Adrenal gland (tissue), 12 donors: Measurements from ENCODE around the gene TBXAS1. TPM values are rescaled to one million over a fixed set of nuclear protein-coding genes. Genes with fewer than 3 reads are reported as not detected.

Experiments used
- DNase-seq, 7 donors: peaks; one replicate each; pipeline ENCODE4 v3.0.0-alpha.2; 2019 to 2020
- H3K27ac ChIP-seq, 5 donors: fragments of 200-600 bp; sonication (generic) in 4 of 5; 1 replicate in 3 of 5; 2 replicates in 2 of 5; pipeline versions ENCODE4 v1.5.1 to v1.8.0; 2016 to 2020; ENCODE audit warnings: mild to moderate bottlenecking in 1 of 5
- H3K27me3 ChIP-seq: fragments of 200-600 bp; 2 replicates; pipeline ENCODE4 v1.8.0; 2021
- H3K36me3 ChIP-seq, 2 donors: fragments of 200-600 bp; replicated peaks in 1 of 2; 1 replicate in 1 of 2; 2 replicates in 1 of 2; pipeline versions ENCODE4 v1.5.1 to v1.8.0; 2018 to 2022
- H3K4me1 ChIP-seq, 2 donors: fragments of 200-600 bp; replicated peaks in 1 of 2; 1 replicate in 1 of 2; 2 replicates in 1 of 2; pipeline versions ENCODE4 v1.5.1 to v1.8.0; 2018 to 2021
- H3K4me3 ChIP-seq, 4 donors: fragments of 200-600 bp; sonication (generic) in 3 of 4; one replicate each; pipeline ENCODE4 v1.5.1; 2016 to 2018
- H3K9me3 ChIP-seq, 3 donors: fragments of 200-600 bp; sonication (generic) in 1 of 3; replicated peaks in 1 of 3; 1 replicate in 2 of 3; 2 replicates in 1 of 3; pipeline versions ENCODE4 v1.5.1 to v1.8.0; 2016 to 2021
- POLR2A ChIP-seq, 2 donors: fragments of 450-650 bp; IDR thresholded peaks; one replicate each; pipeline ENCODE4 v1.6.1; 2017; ENCODE audit warnings: antibody characterized with exemption in 2 of 2, mild to moderate bottlenecking in 2 of 2, moderate library complexity in 1 of 2
- WGBS, 4 donors: extraction: QIAGEN DNeasy Blood & Tissue Kit in 2 of 4; methylation state at CpG; one replicate each; pipeline versions ENCODE4 v1.1.5 to v1.1.7; 2013 to 2017; 5-methylcytosine and 5-hydroxymethylcytosine counted together
- intact Hi-C, 2 donors: fragments of 100-400 bp; cut with DNase I; formaldehyde crosslinking; loops; one replicate each; pipeline versions ENCODE4 v1.14.1 to v1.15.0; 2022 to 2023
- polyA plus RNA-seq, 3 donors: library from polyadenylated mRNA; stranded (reverse); fragments of 200-250 nt in 2 of 3; fragments of 350-450 nt in 1 of 3; fragmentation: Illumina TruSeq in 1 of 3; extraction: RNeasy Lipid Tissue Mini Kit (QIAGEN cat#74804) in 1 of 3; gene quantifications; one replicate each; pipeline ENCODE4 v1.2.3, GENCODE V29; 2013 to 2014
- total RNA-seq, 9 donors: library from RNA; depleted of rRNA in 4 of 9; stranded (reverse); fragments of >200 nt in 4 of 9; fragments of 120-200 nt in 1 of 9; fragmentation: NEBNext Ultra II Directional in 1 of 9; extraction: Animal tissue kit (Norgen Biotek cat#: 25700) in 1 of 9; gene quantifications; one replicate each; pipeline versions ENCODE4 v1.1.0 to v1.2.4, GENCODE V29; 2013 to 2023
- TF ChIP-seq, protein P1 (sequence below), 6 experiments: fragments of 450-650 bp in 4 of 6; fragments of 200-600 bp in 2 of 6; sonication (generic) in 1 of 6; IDR thresholded peaks; 1 replicate in 5 of 6; 2 replicates in 1 of 6; pipeline versions ENCODE4 v1.5.1 to v1.8.0; 2016 to 2021; ENCODE audit warnings: antibody characterized with exemption in 6 of 6, mild to moderate bottlenecking in 2 of 6, moderate library complexity in 1 of 6
- donor health status: healthy with polysubstance abuse.
- donor health status: Bipolar disorder and iron deficiency.
- donor health status: DM: yes; HTN: yes; CAD: no.
- donor health status: DM: no; HTN: no; CAD: no.
- donor health status: DM: no; HTN: no; CAD: no.
- donor health status: DM: yes; HTN: yes; CAD: no.

Gene TBXAS1
- total and polyA plus RNA-seq, 12 donors, result 9.0 to 87.0 (median 27.3) TPM

DNA sequence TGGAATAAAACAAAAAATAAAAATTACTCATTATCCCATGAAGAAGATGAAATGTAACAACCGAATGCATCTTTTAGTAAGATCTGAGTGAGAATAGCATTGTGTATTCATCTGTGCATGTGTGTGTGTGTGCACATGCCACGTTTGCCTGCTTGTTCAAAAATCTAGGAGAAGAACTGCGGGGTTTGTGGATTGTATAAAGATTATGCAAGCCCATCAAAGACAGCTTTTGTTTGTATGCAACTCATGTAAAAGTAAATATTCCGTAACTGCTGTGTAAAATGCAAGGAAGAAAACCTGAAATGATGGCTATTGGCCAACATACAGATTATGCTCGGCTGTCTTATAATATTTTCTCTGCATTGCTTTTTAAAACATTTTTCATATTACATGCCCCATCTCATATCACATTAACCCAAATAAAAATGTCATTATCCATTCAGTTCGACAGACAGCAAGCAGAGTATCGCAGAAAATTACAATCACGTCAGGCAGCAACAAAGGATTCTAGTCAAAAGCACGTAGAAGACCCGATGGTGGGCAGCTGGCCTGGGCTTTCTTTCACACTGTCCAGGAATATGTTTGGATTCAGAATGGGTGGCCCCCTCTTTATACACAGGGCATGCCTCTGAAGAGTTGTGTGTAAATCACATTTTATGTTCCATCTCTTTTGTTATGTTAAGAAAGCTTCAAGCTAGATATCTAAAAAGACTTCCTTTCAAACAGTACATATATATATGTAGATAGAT, 119.7 kb downstream of the TBXAS1 start:
- no peaks in the 10 kb centered on the region for H3K4me1 ChIP-seq
- no peak overlapping the region for H3K27ac ChIP-seq
- DNase-seq, result no peak
- WGBS, 4 donors, result 81 to 88% (median 84%) methylated on average over 10 of the region's 10 CpGs
- H3K27me3 ChIP-seq, result no peaks in the 10 kb centered on the region
- TF ChIP-seq POLR2A (IDR thresholded peaks at IDR 0.05), result no peak
- TF ChIP-seq, protein P1, sequence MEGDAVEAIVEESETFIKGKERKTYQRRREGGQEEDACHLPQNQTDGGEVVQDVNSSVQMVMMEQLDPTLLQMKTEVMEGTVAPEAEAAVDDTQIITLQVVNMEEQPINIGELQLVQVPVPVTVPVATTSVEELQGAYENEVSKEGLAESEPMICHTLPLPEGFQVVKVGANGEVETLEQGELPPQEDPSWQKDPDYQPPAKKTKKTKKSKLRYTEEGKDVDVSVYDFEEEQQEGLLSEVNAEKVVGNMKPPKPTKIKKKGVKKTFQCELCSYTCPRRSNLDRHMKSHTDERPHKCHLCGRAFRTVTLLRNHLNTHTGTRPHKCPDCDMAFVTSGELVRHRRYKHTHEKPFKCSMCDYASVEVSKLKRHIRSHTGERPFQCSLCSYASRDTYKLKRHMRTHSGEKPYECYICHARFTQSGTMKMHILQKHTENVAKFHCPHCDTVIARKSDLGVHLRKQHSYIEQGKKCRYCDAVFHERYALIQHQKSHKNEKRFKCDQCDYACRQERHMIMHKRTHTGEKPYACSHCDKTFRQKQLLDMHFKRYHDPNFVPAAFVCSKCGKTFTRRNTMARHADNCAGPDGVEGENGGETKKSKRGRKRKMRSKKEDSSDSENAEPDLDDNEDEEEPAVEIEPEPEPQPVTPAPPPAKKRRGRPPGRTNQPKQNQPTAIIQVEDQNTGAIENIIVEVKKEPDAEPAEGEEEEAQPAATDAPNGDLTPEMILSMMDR (IDR thresholded peaks at IDR 0.05), result no peak
- intact Hi-C loops, result no loop called here
- no peaks in the 10 kb centered on the region for H3K9me3 ChIP-seq
- no peaks in the 10 kb centered on the region for H3K36me3 ChIP-seq
- no peak overlapping the region for H3K4me3 ChIP-seq

DNA sequence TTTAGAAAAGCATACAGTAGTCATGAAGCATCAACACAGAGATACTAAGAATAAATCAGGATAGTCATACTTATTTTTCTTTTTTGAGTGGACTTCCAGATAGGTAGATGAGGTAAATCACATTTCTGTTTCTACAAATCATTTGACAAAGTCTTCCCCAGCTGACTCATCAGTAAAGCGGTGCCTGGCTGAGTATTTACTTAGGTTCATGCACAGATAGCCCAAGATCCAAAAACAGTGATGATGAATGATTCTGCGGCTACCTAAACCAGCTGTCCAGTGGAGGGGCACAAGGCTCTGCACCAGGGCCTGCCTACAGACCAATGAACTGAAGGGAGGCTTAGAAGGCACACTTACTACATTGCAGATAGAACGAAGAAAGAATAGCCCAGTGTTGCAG, 120.6 kb downstream of the TBXAS1 start:
- H3K27ac ChIP-seq, result no peak overlapping the region
- H3K4me3 ChIP-seq, result no peak overlapping the region
- WGBS, 4 donors, result 80 to 91% (median 87%) methylated on average over 3 of the region's 3 CpGs
- TF ChIP-seq, protein P1 (IDR thresholded peaks at IDR 0.05), result no peak
- no peak for TF ChIP-seq POLR2A (IDR thresholded peaks at IDR 0.05)
- H3K27me3 ChIP-seq, result no peaks in the 10 kb centered on the region
- H3K36me3 ChIP-seq, result no peaks in the 10 kb centered on the region
- H3K4me1 ChIP-seq, result no peaks in the 10 kb centered on the region
- intact Hi-C loops, result no loop called here
- H3K9me3 ChIP-seq, result no peaks in the 10 kb centered on the region
- DNase-seq, result no peak

DNA sequence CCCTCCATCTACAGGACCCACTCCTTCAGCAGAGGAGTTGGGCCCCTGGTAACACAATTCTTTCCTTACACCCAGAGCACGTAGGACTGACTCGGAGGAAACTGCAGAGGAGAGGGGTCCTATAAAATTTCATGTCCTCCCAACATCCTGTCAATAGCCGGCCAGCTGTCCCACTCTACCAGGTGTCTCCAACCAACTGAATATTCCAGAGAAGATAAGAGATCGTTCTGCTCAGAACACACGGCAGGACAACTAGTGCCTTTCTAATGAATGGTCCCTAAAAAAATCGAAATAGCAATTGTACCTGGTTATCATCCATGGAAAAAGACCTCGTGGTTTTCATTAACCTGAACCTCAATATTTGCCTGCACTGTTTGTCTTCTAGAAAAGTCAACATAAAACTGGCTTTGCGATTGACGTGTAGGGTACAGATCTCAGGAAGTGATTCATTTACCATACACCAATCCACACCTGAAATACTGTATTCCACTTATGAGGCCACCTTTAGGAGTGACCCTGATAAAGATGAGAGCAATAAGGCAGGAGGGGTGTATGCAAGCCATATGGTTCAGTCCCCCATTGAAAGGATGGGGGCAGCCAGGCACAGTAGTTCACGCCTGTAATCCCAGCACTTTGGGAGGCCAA, 121.9 kb downstream of the TBXAS1 start:
- no peaks in the 10 kb centered on the region for H3K27me3 ChIP-seq
- TF ChIP-seq, protein P1 (IDR thresholded peaks at IDR 0.05), result no peak
- TF ChIP-seq POLR2A (IDR thresholded peaks at IDR 0.05), result no peak
- H3K4me3 ChIP-seq, result no peak overlapping the region
- no peaks in the 10 kb centered on the region for H3K4me1 ChIP-seq
- intact Hi-C loops, result no loop called here
- no peaks in the 10 kb centered on the region for H3K36me3 ChIP-seq
- 86 to 91% (median 89%) methylated on average over 10 of the region's 10 CpGs for WGBS, 4 donors
- no peaks in the 10 kb centered on the region for H3K9me3 ChIP-seq
- no peak overlapping the region for H3K27ac ChIP-seq
- DNase-seq, result no peak

DNA sequence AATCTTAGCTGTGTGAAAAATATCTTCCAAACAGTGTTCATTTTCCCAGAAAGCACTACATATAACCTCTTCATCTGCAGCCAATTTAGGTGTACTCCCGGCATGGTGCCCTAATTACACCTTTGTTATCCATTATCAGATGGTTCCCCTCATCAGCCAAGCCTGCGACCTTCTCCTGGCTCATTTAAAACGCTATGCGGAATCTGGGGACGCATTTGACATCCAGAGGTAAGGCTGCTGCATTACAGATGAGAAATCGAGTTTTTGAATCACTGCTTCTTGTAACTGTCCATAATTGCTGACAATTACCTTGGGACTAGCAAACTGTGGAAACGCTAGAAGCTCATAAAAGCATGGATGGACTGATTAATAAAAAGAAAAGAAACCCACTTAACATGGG, 124.2 kb downstream of the TBXAS1 start:
- Histone ChIP-seq H3K27ac (no peak overlapping the region), H3K9me3 (no peaks in the 10 kb centered on the region), H3K36me3 (no peaks in the 10 kb centered on the region), H3K27me3 (no peaks in the 10 kb centered on the region), H3K4me3 (no peak overlapping the region), H3K4me1 (no peaks in the 10 kb centered on the region)
- no peak for TF ChIP-seq POLR2A (IDR thresholded peaks at IDR 0.05)
- TF ChIP-seq, protein P1 (IDR thresholded peaks at IDR 0.05), result no peak
- intact Hi-C loops, result no loop called here
- DNase-seq, result no peak
- WGBS, 4 donors, result 80 to 83% (median 81%) methylated on average over 7 of the region's 7 CpGs
